GM12878 (cell line): ENCODE results near the gene ETS1. TPM values are rescaled to one million over a fixed set of nuclear protein-coding genes. Genes with fewer than 3 reads are reported as not detected.
A peak's percentile ranks its signal among the peaks of the same experiment; 100 is the strongest.

Source experiments
- CHD4 ChIP-seq: fragments of 200-600 bp; sonication (generic); IDR thresholded peaks from 2 replicates; pipeline ENCODE4 v1.6.1; 2016; ENCODE audit warnings: mild to moderate bottlenecking
- CREB1 ChIP-seq: IDR thresholded peaks from 2 replicates; pipeline ENCODE4 v1.6.1; 2012; ENCODE audit warnings: low read depth, mild to moderate bottlenecking, inconsistent platforms
- ESRRA ChIP-seq: IDR thresholded peaks from 2 replicates; pipeline ENCODE4 v1.6.1; 2012; ENCODE audit warnings: mild to moderate bottlenecking, low read length, improper control_type of control experiment
- FOXK2 ChIP-seq: fragments of 450-650 bp; IDR thresholded peaks from 2 replicates; pipeline ENCODE4 v1.6.1; 2017; ENCODE audit warnings: mild to moderate bottlenecking, moderate library complexity
- NFYB ChIP-seq: IDR thresholded peaks from 2 replicates; pipeline ENCODE4 v1.6.1; 2011; ENCODE audit warnings: low read depth, mild to moderate bottlenecking, low read length, improper control_type of control experiment, moderate library complexity; ENCODE audit not compliant: insufficient read depth
- RB1 ChIP-seq: fragments of 450-650 bp; formaldehyde crosslinking; IDR thresholded peaks from 2 replicates; pipeline ENCODE4 v1.6.1; 2017; ENCODE audit warnings: mild to moderate bottlenecking, borderline replicate concordance
- RELA ChIP-seq: fragments of 450-650 bp; IDR thresholded peaks from 2 replicates; pipeline ENCODE4 v1.8.0; 2014; ENCODE audit warnings: borderline replicate concordance; ENCODE audit not compliant: partially characterized antibody
- SMARCA5 ChIP-seq: fragments of 450-650 bp; IDR thresholded peaks from 2 replicates; pipeline ENCODE4 v1.6.1; 2017; ENCODE audit warnings: mild to moderate bottlenecking
- SP1 ChIP-seq: IDR thresholded peaks from one replicate; pipeline ENCODE4 v1.6.1; 2011; ENCODE audit warnings: low read depth, low read length
- STAT3 ChIP-seq: IDR thresholded peaks from 2 replicates; pipeline ENCODE4 v1.6.1; 2011; ENCODE audit warnings: low read depth, low read length, improper control_type of control experiment
- SUZ12 ChIP-seq: fragments of 200-600 bp; sonication (generic); IDR thresholded peaks from one replicate; pipeline ENCODE4 v1.6.1; 2018; ENCODE audit warnings: antibody characterized with exemption, mild to moderate bottlenecking; ENCODE audit not compliant: unreplicated experiment
- ZBED1 ChIP-seq: IDR thresholded peaks from 2 replicates; pipeline ENCODE4 v1.6.1; 2016; ENCODE audit warnings: borderline replicate concordance
- ZNF217 ChIP-seq: fragments of 450-650 bp; IDR thresholded peaks from 2 replicates; pipeline ENCODE4 v1.6.1; 2017; ENCODE audit warnings: antibody characterized with exemption, mild to moderate bottlenecking
- ZSCAN29 ChIP-seq: fragments of 450-650 bp; IDR thresholded peaks from 2 replicates; pipeline ENCODE4 v1.6.1; 2017; ENCODE audit warnings: mild to moderate bottlenecking, moderate library complexity
- ZZZ3 ChIP-seq: IDR thresholded peaks from 2 replicates; pipeline ENCODE4 v1.6.1; 2011; ENCODE audit warnings: low read depth; ENCODE audit not compliant: control insufficient read depth, insufficient read length
- polyA plus RNA-seq, 11 experiments: library from polyadenylated mRNA; depleted of rRNA in 4 of 11; unstranded in 6 of 11; stranded (reverse) in 5 of 11; fragments of >200 nt; fragmentation: Nextera tagmentation in 4 of 11; fragmentation: Illumina TruSeq in 1 of 11; extraction: Ambion mirVana in 4 of 11; extraction: Trizol in 1 of 11; gene quantifications; 1 replicate in 1 of 11; 2 replicates in 10 of 11; pipeline versions ENCODE4 v1.2.1 to v1.2.3, GENCODE V29; 2011 to 2016; ENCODE audit warnings: inconsistent platforms in 2 of 11, missing spikeins in 2 of 11, low read depth in 1 of 11
- total RNA-seq, 4 experiments: library from RNA; depleted of rRNA in 3 of 4; stranded (reverse); fragments of >200 nt in 3 of 4; fragmentation: Illumina TruSeq in 1 of 4; extraction: Trizol in 1 of 4; gene quantifications; 2 replicates each; pipeline versions ENCODE4 v1.2.1 to v1.2.3, GENCODE V29; 2013 to 2021
- TF ChIP-seq, protein P1 (sequence below): fragments of 450-650 bp; IDR thresholded peaks from 2 replicates; pipeline ENCODE4 v1.6.1; 2014; ENCODE audit warnings: mild to moderate bottlenecking
- TF ChIP-seq, protein P2 (sequence below): IDR thresholded peaks from 2 replicates; pipeline ENCODE4 v1.6.1; 2012; ENCODE audit warnings: low read length, inconsistent platforms
- TF ChIP-seq, protein P3 (sequence below): fragments of 450-650 bp; IDR thresholded peaks from 2 replicates; pipeline ENCODE4 v1.6.1; 2018; ENCODE audit warnings: borderline replicate concordance, mild to moderate bottlenecking; ENCODE audit not compliant: partially characterized antibody
- TF ChIP-seq, protein P4 (sequence below): IDR thresholded peaks from 2 replicates; pipeline ENCODE4 v1.6.1; 2012; ENCODE audit warnings: low read depth, low read length, improper control_type of control experiment
- TF ChIP-seq, protein P5 (sequence below): fragments of 450-650 bp; IDR thresholded peaks from 2 replicates; pipeline ENCODE4 v1.6.1; 2017; ENCODE audit warnings: borderline replicate concordance
- TF ChIP-seq, protein P6 (sequence below), 3 experiments: IDR thresholded peaks in 2 of 3; conservative IDR thresholded peaks in 1 of 3; 2 replicates each; pipeline ENCODE4 v1.5.1; 2011; ENCODE audit warnings: low read depth in 3 of 3, low read length in 3 of 3, mild to moderate bottlenecking in 3 of 3, control low read depth in 2 of 3, moderate library complexity in 2 of 3, inconsistent platforms in 1 of 3, mixed read lengths in 1 of 3; ENCODE audit not compliant: control insufficient read depth in 2 of 3, insufficient read depth in 1 of 3; ENCODE audit errors: extremely low read depth in 1 of 3

Gene ETS1
- total and polyA plus RNA-seq, 10 of the 15 experiments (the other 5 are each of a cell fraction or from before 2014, with no cell fraction given) = 12.5 to 112 (median 55.5) TPM

DNA sequence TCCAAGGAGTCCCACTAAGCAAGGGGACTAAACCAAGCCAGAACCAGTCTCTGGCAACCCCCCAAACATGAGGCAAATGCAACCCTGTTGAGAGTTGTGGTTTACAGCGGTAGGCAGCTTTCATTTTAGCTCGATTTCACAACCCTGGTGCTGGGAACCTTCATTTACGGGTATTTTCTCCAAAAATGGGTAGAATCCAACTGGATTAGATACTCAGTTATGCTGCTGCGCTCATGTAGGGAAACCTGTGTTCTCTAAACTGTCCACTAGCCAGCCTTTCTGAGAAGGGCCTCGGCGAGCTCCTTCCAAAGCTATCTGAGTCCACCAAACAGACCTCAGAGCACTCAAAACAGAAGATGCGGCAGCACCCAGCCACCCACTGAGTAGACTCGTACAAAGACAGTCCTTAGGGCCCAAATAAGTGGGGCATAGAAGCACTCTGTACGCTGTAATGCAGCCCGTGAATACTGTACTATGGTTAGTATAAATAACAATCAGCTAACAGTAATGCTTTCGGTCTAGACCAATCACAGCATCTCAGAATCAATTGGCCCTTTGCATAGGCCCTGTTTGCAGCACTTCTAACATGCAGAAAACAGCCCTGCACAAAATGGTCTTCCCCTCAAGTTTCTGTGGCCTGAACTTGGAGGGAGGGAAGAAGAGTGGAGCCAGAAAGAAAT lies 104.7 kb downstream of the ETS1 start (continued):
- TF ChIP-seq SP1 (no peak), ZZZ3 (no peak), CREB1 (no peak), NFYB (0 out of 2 replicates have a peak, but pooled peaks have one; percentile 22), SMARCA5 (no peak), ESRRA (no peak), ZNF217 (no peak), ZSCAN29 (no peak), RELA (no peak), STAT3 (no peak), CHD4 (no peak), RB1 (no peak), ZBED1 (peak; percentile 53; the same call in 1 of the 2 replicates), FOXK2 (no peak), SUZ12 (no peak)
- TF ChIP-seq, protein P1, sequence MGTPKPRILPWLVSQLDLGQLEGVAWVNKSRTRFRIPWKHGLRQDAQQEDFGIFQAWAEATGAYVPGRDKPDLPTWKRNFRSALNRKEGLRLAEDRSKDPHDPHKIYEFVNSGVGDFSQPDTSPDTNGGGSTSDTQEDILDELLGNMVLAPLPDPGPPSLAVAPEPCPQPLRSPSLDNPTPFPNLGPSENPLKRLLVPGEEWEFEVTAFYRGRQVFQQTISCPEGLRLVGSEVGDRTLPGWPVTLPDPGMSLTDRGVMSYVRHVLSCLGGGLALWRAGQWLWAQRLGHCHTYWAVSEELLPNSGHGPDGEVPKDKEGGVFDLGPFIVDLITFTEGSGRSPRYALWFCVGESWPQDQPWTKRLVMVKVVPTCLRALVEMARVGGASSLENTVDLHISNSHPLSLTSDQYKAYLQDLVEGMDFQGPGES = no peak
- TF ChIP-seq, protein P2, sequence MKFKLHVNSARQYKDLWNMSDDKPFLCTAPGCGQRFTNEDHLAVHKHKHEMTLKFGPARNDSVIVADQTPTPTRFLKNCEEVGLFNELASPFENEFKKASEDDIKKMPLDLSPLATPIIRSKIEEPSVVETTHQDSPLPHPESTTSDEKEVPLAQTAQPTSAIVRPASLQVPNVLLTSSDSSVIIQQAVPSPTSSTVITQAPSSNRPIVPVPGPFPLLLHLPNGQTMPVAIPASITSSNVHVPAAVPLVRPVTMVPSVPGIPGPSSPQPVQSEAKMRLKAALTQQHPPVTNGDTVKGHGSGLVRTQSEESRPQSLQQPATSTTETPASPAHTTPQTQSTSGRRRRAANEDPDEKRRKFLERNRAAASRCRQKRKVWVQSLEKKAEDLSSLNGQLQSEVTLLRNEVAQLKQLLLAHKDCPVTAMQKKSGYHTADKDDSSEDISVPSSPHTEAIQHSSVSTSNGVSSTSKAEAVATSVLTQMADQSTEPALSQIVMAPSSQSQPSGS = no peak; the same call in 1 of the 2 replicates
- TF ChIP-seq, protein P3, sequence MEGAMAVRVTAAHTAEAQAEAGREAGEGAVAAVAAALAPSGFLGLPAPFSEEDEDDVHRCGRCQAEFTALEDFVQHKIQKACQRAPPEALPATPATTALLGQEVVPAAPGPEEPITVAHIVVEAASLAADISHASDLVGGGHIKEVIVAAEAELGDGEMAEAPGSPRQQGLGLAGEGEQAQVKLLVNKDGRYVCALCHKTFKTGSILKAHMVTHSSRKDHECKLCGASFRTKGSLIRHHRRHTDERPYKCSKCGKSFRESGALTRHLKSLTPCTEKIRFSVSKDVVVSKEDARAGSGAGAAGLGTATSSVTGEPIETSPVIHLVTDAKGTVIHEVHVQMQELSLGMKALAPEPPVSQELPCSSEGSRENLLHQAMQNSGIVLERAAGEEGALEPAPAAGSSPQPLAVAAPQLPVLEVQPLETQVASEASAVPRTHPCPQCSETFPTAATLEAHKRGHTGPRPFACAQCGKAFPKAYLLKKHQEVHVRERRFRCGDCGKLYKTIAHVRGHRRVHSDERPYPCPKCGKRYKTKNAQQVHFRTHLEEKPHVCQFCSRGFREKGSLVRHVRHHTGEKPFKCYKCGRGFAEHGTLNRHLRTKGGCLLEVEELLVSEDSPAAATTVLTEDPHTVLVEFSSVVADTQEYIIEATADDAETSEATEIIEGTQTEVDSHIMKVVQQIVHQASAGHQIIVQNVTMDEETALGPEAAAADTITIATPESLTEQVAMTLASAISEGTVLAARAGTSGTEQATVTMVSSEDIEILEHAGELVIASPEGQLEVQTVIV = no peak
- TF ChIP-seq, protein P4, sequence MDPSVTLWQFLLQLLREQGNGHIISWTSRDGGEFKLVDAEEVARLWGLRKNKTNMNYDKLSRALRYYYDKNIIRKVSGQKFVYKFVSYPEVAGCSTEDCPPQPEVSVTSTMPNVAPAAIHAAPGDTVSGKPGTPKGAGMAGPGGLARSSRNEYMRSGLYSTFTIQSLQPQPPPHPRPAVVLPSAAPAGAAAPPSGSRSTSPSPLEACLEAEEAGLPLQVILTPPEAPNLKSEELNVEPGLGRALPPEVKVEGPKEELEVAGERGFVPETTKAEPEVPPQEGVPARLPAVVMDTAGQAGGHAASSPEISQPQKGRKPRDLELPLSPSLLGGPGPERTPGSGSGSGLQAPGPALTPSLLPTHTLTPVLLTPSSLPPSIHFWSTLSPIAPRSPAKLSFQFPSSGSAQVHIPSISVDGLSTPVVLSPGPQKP = no peak
- TF ChIP-seq, protein P5, sequence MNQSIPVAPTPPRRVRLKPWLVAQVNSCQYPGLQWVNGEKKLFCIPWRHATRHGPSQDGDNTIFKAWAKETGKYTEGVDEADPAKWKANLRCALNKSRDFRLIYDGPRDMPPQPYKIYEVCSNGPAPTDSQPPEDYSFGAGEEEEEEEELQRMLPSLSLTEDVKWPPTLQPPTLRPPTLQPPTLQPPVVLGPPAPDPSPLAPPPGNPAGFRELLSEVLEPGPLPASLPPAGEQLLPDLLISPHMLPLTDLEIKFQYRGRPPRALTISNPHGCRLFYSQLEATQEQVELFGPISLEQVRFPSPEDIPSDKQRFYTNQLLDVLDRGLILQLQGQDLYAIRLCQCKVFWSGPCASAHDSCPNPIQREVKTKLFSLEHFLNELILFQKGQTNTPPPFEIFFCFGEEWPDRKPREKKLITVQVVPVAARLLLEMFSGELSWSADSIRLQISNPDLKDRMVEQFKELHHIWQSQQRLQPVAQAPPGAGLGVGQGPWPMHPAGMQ = no peak
- TF ChIP-seq, protein P6, sequence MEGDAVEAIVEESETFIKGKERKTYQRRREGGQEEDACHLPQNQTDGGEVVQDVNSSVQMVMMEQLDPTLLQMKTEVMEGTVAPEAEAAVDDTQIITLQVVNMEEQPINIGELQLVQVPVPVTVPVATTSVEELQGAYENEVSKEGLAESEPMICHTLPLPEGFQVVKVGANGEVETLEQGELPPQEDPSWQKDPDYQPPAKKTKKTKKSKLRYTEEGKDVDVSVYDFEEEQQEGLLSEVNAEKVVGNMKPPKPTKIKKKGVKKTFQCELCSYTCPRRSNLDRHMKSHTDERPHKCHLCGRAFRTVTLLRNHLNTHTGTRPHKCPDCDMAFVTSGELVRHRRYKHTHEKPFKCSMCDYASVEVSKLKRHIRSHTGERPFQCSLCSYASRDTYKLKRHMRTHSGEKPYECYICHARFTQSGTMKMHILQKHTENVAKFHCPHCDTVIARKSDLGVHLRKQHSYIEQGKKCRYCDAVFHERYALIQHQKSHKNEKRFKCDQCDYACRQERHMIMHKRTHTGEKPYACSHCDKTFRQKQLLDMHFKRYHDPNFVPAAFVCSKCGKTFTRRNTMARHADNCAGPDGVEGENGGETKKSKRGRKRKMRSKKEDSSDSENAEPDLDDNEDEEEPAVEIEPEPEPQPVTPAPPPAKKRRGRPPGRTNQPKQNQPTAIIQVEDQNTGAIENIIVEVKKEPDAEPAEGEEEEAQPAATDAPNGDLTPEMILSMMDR (IDR thresholded peaks at IDR 0.05 in 2 of 3, conservative IDR thresholded peaks at IDR 0.05 in 1 of 3; ENCODE audit: control insufficient read depth in 2 of 3, extremely low read depth in 1 of 3, insufficient read depth in 1 of 3, low read depth in 3 of 3, low read length in 3 of 3) = no peak
